Measurements from ENCODE around the gene FAM240B.

Gene FAM240B

DNA sequence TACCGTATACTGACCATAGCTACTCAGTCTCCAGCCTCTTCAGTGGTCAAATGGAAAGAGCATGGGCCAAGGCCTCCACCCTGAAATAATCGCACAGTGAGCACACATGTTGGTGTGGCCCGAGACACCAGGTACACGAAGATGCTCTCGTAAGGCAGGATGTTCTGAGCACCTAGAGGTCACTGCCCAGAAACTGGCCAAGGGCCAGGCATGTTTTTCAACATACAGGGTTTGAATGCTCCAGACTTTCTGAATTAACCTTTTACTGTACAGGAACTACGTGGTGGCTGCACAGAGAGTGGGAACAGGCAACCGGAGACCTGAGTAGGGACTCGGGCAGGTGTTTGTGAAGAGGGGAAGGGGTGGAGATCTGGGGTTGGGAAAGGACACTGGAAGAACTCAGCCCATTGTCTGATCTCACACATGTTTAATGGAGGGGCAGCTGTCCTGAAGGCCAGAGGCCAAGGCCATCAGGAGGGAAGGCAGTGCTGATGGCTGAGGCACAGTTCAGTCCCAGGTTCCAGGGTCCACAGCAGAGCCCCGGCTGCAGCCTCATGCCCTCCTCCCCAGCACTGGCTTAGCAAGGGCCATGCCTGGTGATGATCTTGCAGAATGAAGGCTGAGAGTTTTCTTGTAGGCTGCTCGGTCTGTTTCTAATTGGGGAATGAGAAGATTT is 51.0 kb downstream of the FAM240B start:
- no peak for DNase-seq (ENCODE audit: low spot score)

GRCh38 chr9:38662763-38663593 is 57.0 kb downstream of the FAM240B start:
- DNase-seq (ENCODE audit: low spot score), result no peak

DNA sequence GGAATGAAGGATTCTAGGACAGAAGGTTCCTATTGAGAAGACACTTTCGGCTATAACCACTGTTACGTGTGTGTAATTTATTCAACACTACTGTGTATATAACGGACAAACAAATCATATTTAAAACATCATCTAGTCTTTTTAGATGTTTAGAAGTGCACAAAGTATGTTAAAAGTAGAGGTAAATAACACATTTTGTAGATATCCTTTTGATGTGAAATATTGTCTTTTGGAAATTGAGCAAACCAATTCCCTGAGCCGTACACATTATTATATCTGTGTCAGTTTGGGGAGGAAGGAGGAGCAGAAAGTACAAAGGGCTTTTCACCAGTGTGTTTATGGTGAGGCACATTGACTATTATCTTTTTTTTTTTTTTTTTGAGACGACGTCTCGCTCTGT is 60.4 kb downstream of the FAM240B start:
- DNase-seq (ENCODE audit: low spot score), result no peak

GRCh38 chr9:38656896-38657295 is 63.0 kb downstream of the FAM240B start:
- DNase-seq (ENCODE audit: low spot score), result no peak

GRCh38 chr9:38652486-38652885 is 67.4 kb downstream of the FAM240B start:
- no peak for DNase-seq (ENCODE audit: low spot score)

DNA sequence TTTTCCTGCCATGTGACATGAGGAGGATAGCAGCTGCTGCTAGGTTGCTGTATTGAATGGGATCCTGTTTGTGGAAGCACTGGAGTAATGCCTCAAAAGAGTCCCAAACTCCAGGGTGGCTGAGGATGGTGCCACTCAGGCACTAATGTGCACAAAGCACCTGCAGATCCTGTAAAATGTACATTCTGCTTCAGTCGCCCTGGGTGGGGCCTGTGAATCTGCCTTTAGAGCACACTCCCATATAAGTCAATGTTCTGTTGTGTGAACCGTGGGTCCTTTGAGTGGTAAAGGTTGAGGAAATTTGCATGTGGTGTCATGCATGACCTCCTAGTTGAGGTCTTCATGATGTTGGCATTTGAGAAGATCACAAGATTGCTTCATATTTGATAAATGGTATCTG is 67.9 kb downstream of the FAM240B start:
- DNase-seq (ENCODE audit: low spot score), result no peak

- no peak for DNase-seq (ENCODE audit: low spot score)
These were observed 68.4 kb downstream of the FAM240B start for GRCh38 chr9:38651400-38652042.

- no peak for DNase-seq (ENCODE audit: low spot score)
These were observed 69.4 kb downstream of the FAM240B start for GRCh38 chr9:38650564-38650963.

DNA sequence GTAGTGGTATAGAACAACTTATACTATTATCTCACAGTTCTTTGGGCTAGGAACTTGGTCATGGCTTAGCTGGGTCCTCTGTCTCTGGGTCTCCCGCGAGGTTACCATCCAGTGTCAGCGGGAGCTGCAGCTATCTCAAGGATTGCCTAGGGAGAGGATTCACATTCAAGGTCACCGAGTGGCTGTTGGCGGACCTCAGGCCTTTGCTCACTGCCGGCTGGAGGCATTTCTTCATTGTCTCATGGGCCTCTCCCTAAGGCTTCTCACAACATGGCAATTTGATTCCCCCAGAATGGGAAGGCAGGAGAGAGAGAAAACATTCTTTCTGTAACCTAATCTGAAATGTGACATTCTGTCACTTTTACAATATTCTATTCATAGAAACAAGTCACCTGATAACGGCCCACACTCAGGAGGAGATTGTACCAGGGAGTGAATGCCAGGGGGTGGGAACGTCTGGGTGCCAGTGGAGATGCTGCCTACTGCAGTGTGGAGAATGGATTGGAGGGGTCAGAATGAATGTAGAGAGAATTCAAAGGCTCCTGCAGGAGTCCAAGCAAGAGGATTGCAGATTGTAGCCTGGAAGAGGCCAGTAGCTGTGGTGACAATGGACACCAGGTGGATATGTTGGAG is 70.1 kb downstream of the FAM240B start:
- DNase-seq (ENCODE audit: low spot score), result no peak

GRCh38 chr9:38644601-38645000 is 75.3 kb downstream of the FAM240B start:
- DNase-seq (ENCODE audit: low spot score), result no peak
